ENCODE results near the gene CD4.

DNA sequence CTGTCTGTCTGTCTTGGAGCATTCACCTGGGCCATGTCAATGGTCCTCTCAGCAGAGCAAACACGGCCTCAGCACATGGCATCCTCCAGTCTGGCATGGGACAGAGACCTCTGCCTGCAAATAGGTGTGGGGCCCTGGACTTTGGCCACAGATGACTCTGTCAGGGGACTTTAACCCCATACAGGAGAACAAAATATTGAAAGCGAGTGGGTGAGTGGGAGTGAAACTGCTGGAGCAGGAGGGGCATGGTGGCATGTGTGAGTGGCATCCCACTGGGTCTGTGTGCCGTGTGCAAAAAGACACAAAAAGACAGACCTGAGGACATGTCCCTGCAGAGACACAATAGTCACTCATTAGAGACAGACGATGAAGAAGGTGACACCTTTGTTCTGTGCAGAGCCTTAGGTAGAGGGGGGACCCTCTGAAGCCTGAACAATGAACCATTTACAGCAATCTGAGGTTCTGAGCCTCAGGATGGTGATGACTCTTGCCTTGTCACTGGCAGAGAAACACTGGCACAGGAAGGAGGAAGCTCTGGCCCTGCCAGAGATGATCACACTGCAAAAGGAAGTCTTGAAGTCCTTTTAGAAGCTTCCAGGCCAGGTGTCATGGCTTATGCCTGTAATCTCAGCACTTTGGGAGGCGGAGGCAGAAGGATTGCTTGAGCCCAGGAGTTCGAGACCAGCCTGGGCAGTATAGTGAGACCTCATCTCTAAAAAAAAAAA is 9.5 kb upstream of the CD4 start:
- no peak for TF ChIP-seq YY1 (IDR thresholded peaks at IDR 0.05; ENCODE audit: low read depth)
- no peak for TF ChIP-seq RAD21 (IDR thresholded peaks at IDR 0.05; ENCODE audit: low read length)
- TF ChIP-seq SIN3A (IDR thresholded peaks at IDR 0.05; ENCODE audit: borderline replicate concordance, low read depth, low read length): no peak
- TF ChIP-seq, protein P1, sequence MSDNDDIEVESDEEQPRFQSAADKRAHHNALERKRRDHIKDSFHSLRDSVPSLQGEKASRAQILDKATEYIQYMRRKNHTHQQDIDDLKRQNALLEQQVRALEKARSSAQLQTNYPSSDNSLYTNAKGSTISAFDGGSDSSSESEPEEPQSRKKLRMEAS (IDR thresholded peaks at IDR 0.05; ENCODE audit: low read depth): no peak
- TF ChIP-seq, protein P2, sequence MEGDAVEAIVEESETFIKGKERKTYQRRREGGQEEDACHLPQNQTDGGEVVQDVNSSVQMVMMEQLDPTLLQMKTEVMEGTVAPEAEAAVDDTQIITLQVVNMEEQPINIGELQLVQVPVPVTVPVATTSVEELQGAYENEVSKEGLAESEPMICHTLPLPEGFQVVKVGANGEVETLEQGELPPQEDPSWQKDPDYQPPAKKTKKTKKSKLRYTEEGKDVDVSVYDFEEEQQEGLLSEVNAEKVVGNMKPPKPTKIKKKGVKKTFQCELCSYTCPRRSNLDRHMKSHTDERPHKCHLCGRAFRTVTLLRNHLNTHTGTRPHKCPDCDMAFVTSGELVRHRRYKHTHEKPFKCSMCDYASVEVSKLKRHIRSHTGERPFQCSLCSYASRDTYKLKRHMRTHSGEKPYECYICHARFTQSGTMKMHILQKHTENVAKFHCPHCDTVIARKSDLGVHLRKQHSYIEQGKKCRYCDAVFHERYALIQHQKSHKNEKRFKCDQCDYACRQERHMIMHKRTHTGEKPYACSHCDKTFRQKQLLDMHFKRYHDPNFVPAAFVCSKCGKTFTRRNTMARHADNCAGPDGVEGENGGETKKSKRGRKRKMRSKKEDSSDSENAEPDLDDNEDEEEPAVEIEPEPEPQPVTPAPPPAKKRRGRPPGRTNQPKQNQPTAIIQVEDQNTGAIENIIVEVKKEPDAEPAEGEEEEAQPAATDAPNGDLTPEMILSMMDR (IDR thresholded peaks at IDR 0.05): no peak
- no peak for TF ChIP-seq EP300 (IDR thresholded peaks at IDR 0.05; ENCODE audit: borderline replicate concordance in 1 of 2, low read depth in 1 of 2, low read length in 1 of 2)
- TF ChIP-seq TAF1 (IDR thresholded peaks at IDR 0.05; ENCODE audit: borderline replicate concordance, low read depth, low read length): no peak
- TF ChIP-seq TCF12 (IDR thresholded peaks at IDR 0.05): no peak
